Medulla oblongata (tissue), 1 donor: Measurements from ENCODE around the gene SFXN3.

Experiments
- DNase-seq: peaks from one replicate; pipeline ENCODE4 v3.0.0-alpha.2; 2015; ENCODE audit errors: extremely low spot score

SFXN3 gene

GRCh38 chr10:101035916-101036702 lies 5.1 kb downstream of the SFXN3 start:
- DNase-seq = no peak

GRCh38 chr10:101036726-101037125 lies 5.7 kb downstream of the SFXN3 start:
- DNase-seq = no peak

GRCh38 chr10:101038484-101038883 lies 7.5 kb downstream of the SFXN3 start:
- DNase-seq = no peak

DNA sequence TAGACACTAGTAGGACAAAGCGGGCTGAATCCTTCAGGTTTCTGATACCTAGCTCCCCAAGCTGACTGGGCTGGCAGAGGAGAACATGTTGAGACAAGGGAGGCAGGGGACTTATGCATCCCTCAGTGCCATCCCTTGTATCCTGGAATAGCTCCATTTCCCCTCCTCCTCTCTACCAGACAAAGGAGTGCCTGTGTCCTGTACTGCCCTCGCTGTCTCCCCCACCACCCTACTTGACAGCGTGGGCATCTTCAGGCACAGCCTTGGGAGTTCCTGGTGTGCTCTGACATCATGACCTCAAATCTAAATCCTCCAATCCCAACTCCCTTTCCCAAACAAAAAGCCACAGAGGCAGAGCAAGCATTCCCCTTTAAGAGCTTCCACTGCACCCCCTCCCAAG lies 9.0 kb downstream of the SFXN3 start:
- DNase-seq = peak; percentile 63

GRCh38 chr10:101040851-101041250 lies 9.8 kb downstream of the SFXN3 start:
- DNase-seq = no peak

DNA sequence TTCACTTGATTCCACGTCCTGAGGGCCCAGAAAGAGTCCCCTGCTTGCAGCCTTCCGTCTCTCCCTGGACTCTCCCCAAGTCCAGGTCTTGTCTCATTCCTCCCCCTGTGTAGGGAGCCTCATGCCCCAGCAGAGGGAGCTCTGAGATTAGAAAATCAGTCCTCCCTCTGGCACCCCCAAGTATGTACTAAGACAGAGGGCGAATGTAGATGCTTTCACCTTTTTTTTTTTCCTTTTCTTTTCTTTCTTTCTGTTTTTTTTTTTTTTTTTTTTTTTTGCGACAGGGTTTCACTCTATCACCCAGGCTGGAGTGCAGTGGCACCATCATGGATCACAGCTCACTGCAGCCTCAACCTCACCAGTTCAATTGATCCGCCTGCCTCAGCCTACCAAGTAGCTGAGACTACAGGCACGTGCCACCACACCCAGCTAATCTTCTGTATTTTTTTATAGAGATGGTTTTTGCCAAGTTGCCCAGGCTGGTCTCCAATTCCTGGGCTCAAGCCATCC lies 10.3 kb downstream of the SFXN3 start:
- peak; percentile 95 for DNase-seq

DNA sequence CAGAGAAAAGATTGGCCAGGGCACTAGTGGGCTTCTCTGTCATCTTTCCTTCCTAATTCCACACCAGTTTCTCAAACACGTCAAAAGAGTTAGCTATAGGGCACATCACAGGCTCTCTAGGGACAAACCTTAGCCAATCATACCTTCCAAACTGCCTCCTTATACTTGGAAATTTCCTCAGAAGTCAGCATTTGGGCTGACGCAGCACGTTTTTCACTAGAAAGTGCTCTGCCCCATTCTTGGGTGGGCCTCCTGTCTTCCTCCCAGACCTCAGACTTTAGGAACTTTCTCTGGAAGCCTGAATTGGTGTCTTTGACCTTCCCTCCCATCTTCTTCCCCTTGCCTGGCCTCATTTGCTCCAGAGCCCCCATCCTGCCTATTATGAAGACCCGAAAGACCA lies 11.1 kb downstream of the SFXN3 start:
- DNase-seq = no peak

GRCh38 chr10:101042667-101043362 lies 11.8 kb downstream of the SFXN3 start:
- DNase-seq = peak; percentile 94

DNA sequence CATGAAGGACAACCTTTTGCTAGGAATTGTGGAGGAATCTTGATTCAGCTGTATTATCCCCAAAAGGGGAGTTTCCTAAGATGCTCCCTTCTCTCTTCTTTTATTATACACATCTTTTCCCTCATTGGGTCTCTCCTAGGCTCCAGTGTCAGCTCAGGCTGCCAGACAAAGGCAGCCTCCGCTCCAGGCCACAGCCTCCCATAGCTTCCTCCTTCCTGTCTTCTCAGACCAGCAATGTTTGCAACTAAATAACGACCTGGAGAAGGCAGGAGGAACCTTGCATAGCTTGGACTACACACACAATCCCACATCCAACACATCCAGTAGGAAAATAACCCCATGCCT lies 12.3 kb downstream of the SFXN3 start:
- DNase-seq = no peak

DNA sequence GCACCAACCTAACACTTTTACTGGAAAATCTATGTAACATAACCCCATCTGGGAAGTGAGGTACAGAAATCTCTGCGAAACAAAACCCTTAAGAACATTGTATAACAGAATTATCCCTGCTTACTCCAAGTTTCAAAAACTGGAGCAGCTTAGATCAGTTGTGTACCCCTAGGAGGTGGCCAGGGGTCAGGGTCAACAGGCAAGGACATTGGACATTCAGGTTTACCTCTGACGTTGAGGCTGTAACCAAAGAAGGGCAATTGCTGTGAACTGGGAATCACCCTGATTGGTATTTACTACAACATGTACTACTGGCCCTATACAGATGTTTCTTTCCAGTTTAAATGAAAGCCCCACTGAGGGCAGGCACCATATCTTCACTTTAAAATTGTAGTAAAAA lies 13.1 kb downstream of the SFXN3 start:
- DNase-seq = no peak

DNA sequence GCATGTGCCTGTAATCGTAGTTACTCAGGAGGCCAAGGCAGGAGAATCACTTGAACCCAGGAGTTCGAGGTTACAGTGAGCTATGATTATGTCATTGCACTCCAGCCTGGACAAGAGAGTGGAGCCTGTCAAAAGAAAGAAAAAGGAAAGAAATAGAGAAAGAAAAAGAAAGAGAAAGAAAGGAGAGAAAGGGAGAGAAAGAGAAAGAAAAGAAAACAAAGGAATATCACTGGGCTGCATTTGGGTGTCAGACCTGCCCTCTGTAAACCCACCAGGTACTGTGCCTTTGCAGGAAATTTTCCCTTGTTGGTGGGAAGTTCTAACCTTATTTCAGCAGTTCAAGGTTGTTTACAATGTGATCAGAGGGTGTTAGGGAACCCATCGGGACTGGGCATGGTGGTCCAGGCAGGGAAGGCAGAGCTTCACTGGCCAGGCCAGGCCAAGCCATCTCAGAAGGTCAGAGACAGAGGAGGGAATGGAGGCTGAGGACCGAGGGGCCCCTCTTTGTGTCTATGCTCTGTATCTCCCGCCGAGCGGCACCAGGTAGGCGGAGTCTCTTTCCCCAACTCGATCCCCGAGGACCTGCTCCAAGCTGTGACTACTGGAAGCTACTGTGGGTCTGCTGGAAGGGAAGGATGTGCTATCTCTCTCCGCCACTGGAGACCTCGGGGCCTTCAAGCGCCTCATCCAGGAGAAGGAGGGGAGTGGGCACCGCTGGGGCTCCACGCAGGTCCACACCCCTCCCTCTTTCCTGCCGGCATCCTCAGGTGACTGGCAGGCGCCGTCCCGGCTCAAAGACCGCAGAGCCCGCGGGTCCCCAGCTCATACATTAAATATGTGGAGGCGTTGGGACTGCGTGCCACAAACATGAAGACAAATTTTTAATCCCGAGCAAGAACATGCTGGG lies 15.6 kb downstream of the SFXN3 start:
- no peak for DNase-seq

- no peak for DNase-seq
Measured at GRCh38 chr10:101047268-101047667, 16.2 kb downstream of the SFXN3 start.

GRCh38 chr10:101047961-101048892 lies 17.2 kb downstream of the SFXN3 start:
- DNase-seq = no peak

DNA sequence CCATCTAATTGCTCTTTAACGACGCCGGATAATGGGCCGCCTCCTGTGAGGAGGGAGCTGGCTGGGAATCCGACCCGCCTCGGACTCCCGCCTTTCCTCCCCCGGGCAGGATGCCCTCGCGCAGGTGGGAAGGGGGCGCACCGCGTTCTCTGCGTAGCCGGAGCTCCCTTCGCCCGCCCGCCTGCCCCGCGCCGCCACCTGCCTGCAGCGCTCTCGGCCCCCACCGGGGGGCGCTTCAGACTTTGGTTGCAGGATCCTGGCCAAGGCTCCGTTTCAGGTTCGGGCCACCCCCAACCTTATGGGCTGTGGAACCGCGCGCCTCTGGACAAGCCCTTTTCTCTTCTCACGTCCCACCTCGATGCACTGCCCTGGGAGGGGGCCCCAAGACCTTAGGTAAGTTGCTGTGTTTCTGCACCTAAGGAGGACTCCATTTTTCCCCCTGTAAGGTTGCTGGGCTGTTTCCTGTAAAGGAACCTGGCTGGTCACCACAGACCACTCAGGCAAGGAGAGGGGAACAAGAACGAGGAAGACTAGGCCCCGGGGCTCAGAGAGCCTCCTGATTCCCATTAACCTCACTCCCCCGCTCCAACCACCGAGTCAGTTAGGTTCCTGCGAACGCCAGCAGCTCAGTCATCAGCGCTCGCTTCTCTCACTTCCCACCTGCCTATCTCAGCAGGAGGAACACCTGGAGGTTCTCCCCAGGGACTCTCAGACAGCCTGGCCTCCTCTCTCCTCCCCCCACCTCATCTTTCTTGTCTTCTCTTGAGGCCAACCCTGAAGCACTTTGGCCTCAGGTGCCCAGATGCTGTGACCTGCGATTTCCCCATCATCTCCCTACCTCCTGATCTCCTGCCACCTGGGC lies 19.4 kb downstream of the SFXN3 start:
- no peak for DNase-seq

DNA sequence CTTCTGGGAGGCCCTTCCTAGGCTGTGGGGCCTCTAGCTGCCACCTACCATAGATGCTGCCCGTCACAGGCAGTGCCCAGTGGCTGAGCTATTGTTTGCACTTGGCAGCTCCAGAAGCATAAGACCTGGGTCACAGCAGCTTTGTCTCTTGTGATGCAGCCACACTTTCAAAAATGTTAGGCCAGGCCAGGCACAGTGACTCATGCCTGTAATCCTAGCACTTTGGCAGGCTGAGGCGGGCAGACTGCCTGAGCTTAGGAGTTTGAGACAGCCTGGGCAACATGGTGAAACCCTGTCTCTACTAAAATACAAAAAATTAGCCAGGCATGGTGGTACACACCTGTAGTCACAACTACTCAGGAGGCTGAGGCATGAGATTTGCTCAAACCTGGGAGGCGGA lies 21.3 kb downstream of the SFXN3 start:
- peak; percentile 59 for DNase-seq

GRCh38 chr10:101053516-101053915 lies 22.5 kb downstream of the SFXN3 start:
- no peak for DNase-seq

- DNase-seq = no peak
Measured at GRCh38 chr10:101054351-101054750, 23.3 kb downstream of the SFXN3 start.

DNA sequence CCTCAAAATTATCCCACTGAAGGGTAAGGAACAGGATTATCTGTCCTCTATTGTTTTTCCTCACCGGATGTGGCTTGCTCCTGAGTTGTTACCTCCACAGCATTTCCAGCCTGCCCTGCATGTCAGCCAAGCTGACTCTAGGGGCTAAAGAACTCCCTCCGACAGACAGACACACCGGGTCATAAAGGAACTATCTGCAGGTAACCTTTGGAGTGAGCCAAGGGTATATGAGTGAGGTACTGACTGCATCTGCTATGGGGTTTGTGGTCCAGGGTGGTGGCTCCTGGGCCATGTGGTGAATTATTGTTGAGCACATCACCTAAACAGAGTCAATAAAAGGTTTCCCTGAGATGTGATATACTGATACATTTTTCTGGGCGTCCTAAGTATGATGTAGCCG lies 23.8 kb downstream of the SFXN3 start:
- no peak for DNase-seq

DNA sequence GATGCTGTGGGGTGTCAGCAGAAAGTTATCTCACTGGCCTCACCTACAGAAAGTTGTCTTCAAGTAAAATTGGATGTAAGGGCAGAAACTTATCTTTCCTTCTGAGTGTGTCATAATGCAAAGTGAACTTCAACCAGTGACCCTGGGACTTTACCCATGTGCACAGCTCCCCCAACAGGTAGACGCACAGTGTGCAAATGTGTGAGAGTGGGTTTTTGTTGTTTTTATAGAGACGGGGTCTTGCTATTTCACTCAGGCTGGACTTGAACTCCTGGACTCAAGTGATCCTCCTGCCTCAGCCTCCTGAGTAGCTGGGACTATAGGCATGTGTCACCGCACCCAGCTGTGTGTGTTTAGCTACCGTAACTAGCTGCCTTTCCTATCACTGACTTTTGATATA lies 24.4 kb downstream of the SFXN3 start:
- no peak for DNase-seq
